ENCODE measurements around the gene SOX3.

The SOX3 gene

DNA sequence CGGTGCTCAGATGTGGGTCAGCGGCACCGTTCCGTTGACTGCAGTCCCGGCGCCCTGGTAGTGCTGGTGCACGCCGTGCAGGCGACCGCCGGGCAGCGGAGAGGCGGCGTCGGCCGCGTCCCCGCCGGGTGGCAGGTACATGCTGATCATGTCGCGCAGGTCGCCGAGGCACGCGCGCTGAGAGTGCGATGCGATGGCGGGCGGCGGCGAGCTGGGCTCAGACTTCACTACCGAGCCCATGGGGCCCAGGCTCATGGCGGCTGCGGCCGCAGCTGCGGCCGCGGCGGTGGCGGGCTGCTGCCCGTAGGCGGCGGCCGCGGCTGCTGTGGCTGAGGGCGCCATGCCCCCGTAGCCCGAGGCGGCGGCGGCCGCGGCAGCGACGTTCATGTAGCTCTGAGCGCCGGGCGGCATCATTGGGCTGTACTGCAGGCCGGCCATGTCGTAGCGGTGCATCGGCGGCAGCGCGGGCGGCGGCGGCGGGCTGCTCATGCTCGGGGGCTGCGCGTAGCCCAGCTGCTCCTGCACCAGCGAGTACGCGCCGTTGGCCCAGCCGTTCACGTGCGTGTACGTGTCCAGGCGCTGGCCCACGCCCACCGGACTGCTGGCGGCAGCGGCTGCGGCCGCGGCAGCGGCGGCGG is 1.0 kb downstream of the SOX3 start:
- no peak overlapping the region for H3K4me3 Mint-ChIP-seq
- H3K4me1 Mint-ChIP-seq, result no peaks in the 10 kb centered on the region
- H3K9me3 Mint-ChIP-seq, result no peaks in the 10 kb centered on the region
- no peak for ATAC-seq
- no peaks in the 10 kb centered on the region for H3K36me3 Mint-ChIP-seq
- peaks cover 48% of the 10 kb centered on the region for H3K27me3 Mint-ChIP-seq
- no peak overlapping the region for H3K27ac Mint-ChIP-seq

DNA sequence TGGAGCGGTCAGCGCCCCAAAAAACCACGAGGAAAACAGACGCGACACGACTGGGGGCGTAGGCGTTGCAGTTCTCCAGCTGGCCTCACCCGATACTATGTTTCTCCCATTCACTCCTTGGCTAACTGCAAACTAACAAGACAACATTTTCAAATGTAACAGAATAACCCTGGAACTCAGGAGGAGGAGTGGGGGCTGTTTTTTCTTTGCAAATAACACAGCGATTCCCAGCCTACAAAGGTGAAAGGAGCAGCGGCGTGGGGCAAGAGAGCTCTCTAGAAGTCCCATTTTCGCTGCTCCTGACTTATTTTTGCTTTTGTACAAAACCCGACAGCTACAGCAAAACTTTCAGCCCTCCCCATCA is 1.6 kb downstream of the SOX3 start:
- Mint-ChIP-seq H3K9me3 (no peaks in the 10 kb centered on the region), H3K27me3 (peaks cover 47% of the 10 kb centered on the region), H3K4me3 (peak overlapping the region; percentile 23), H3K36me3 (no peaks in the 10 kb centered on the region), H3K27ac (no peak overlapping the region), H3K4me1 (no peaks in the 10 kb centered on the region)
- no peak for ATAC-seq

- H3K4me1 Mint-ChIP-seq, result no peaks in the 10 kb centered on the region
- ATAC-seq, result no peak
- H3K4me3 Mint-ChIP-seq, result peak overlapping the region; percentile 23
- H3K27me3 Mint-ChIP-seq, result peaks cover 47% of the 10 kb centered on the region
- no peaks in the 10 kb centered on the region for H3K9me3 Mint-ChIP-seq
- no peak overlapping the region for H3K27ac Mint-ChIP-seq
- no peaks in the 10 kb centered on the region for H3K36me3 Mint-ChIP-seq
These were observed 2.2 kb downstream of the SOX3 start for GRCh38 chrX:140502491-140503237.

GRCh38 chrX:140501940-140502468 is 2.9 kb downstream of the SOX3 start:
- no peaks in the 10 kb centered on the region for H3K9me3 Mint-ChIP-seq
- H3K27me3 Mint-ChIP-seq, result peaks cover 40% of the 10 kb centered on the region
- no peak overlapping the region for H3K27ac Mint-ChIP-seq
- H3K4me1 Mint-ChIP-seq, result no peaks in the 10 kb centered on the region
- ATAC-seq, result no peak
- H3K4me3 Mint-ChIP-seq, result no peak overlapping the region
- H3K36me3 Mint-ChIP-seq, result no peaks in the 10 kb centered on the region

GRCh38 chrX:140501321-140501720 is 3.5 kb downstream of the SOX3 start:
- Mint-ChIP-seq H3K27me3 (peaks cover 39% of the 10 kb centered on the region), H3K9me3 (no peaks in the 10 kb centered on the region)
- ATAC-seq, result no peak

DNA sequence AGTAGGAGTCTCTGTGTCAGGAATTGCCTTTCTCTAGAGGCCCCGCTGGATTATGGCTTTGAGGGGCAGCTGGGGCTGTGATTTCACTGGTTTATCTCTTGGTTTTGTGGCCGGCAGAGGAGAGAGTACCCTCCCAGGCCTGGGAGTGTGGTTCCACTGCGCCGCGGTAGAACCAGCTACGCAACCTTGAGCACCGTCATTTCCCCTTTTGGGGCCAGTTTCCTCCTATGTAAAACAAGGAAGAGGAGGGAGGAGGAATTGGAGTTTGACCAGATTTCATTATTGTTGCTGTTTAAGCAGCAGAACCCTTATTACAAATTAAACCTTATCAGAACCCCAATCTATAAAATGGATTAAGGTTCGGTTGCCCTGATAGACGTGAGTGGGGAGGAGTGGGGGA is 4.4 kb downstream of the SOX3 start:
- ATAC-seq, result no peak
- Mint-ChIP-seq H3K27ac (no peak overlapping the region), H3K9me3 (no peaks in the 10 kb centered on the region), H3K4me3 (no peak overlapping the region), H3K36me3 (no peaks in the 10 kb centered on the region), H3K4me1 (no peaks in the 10 kb centered on the region), H3K27me3 (peaks cover 42% of the 10 kb centered on the region)

More at GRCh38 chrX:140501321-140501720, 3.5 kb downstream of the SOX3 start:
- Mint-ChIP-seq H3K27ac (no peak overlapping the region), H3K36me3 (no peaks in the 10 kb centered on the region), H3K4me3 (no peak overlapping the region), H3K4me1 (no peaks in the 10 kb centered on the region)

GRCh38 chrX:140495739-140496138 is 9.1 kb downstream of the SOX3 start:
- ATAC-seq, result no peak
- H3K27ac Mint-ChIP-seq, result no peak overlapping the region
- H3K4me1 Mint-ChIP-seq, result no peaks in the 10 kb centered on the region
- peaks cover 27% of the 10 kb centered on the region for H3K27me3 Mint-ChIP-seq
- peaks cover 3% of the 10 kb centered on the region for H3K9me3 Mint-ChIP-seq
- H3K36me3 Mint-ChIP-seq, result no peaks in the 10 kb centered on the region
- no peak overlapping the region for H3K4me3 Mint-ChIP-seq

- no peak for ATAC-seq
- H3K9me3 Mint-ChIP-seq, result peaks cover 3% of the 10 kb centered on the region
- no peak overlapping the region for H3K4me3 Mint-ChIP-seq
- no peak overlapping the region for H3K27ac Mint-ChIP-seq
- no peaks in the 10 kb centered on the region for H3K4me1 Mint-ChIP-seq
- peaks cover 9% of the 10 kb centered on the region for H3K27me3 Mint-ChIP-seq
- H3K36me3 Mint-ChIP-seq, result no peaks in the 10 kb centered on the region
These were observed 12.5 kb downstream of the SOX3 start for GRCh38 chrX:140492066-140492994.

DNA sequence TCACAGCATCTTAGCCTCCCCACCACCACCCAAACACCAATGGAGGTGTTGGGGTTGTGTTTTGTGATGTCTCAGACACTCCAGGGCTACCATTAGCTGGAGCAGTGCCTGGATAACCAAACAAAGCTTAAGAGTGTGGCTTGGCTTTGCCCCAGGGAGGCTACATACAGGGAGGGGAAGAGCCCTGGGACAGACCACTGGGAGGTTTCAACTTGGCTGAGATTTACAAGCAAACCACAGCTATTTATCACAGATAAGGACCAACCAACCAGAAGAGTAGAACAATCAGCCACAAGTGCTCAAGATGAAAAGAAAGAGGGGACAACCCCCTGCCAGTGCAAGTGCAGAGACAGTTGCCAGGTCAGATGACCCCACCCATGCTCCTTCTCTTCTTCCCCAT is 24.1 kb downstream of the SOX3 start:
- no peak for ATAC-seq
- Mint-ChIP-seq H3K4me1 (no peaks in the 10 kb centered on the region), H3K27ac (no peak overlapping the region), H3K27me3 (no peaks in the 10 kb centered on the region), H3K4me3 (no peak overlapping the region), H3K36me3 (no peaks in the 10 kb centered on the region), H3K9me3 (peaks cover 6% of the 10 kb centered on the region)

GRCh38 chrX:140477987-140478386 is 26.9 kb downstream of the SOX3 start:
- ATAC-seq, result no peak
- H3K4me1 Mint-ChIP-seq, result no peaks in the 10 kb centered on the region
- H3K27ac Mint-ChIP-seq, result no peak overlapping the region

DNA sequence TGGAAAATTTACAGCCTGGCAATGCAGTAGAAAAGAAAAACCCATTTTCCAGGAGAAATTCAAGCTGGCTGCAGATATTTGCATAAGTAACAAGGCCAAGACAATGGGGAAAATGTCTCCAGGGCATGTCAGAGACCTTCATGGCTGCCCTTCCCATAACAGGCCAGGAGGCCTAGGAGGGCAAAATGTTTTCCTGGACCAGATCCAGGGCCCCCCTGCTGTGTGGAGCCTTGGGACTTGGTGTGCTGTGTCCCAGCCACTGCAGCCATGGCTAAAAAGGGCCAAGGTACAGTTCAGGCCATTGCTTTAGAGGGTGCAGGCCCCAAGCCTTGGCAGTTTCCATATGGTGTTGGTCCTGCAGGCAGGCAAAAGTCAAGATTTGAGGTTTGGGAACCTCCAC is 29.8 kb downstream of the SOX3 start:
- H3K27ac Mint-ChIP-seq, result no peak overlapping the region
- no peaks in the 10 kb centered on the region for H3K27me3 Mint-ChIP-seq
- no peaks in the 10 kb centered on the region for H3K36me3 Mint-ChIP-seq
- no peaks in the 10 kb centered on the region for H3K4me1 Mint-ChIP-seq
- no peak for ATAC-seq
- no peak overlapping the region for H3K4me3 Mint-ChIP-seq
- peaks cover 10% of the 10 kb centered on the region for H3K9me3 Mint-ChIP-seq

More at GRCh38 chrX:140477987-140478386, 26.9 kb downstream of the SOX3 start:
- H3K36me3 Mint-ChIP-seq, result no peaks in the 10 kb centered on the region
- H3K4me3 Mint-ChIP-seq, result no peak overlapping the region
- H3K9me3 Mint-ChIP-seq, result peaks cover 10% of the 10 kb centered on the region
- H3K27me3 Mint-ChIP-seq, result no peaks in the 10 kb centered on the region

DNA sequence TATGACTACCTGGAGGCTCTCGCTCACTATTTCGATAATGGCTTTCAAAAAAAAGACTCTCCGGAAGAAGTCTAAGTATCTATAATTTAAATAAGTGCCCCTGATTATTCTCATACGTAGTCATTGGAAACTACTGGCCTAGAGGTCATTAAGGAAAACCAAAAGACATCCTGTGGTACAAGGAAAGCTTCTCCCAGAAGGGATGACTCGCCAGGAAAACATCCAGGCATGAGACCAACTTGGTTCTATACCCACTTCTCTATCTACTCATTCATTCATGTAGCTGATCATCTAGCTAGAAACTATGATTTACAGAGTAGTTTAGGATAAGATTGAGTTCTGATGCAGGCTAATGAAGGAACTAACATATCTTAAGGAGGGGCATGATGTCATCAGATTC is 37.7 kb downstream of the SOX3 start:
- Mint-ChIP-seq H3K9me3 (no peaks in the 10 kb centered on the region), H3K36me3 (no peaks in the 10 kb centered on the region), H3K27ac (no peak overlapping the region), H3K4me1 (no peaks in the 10 kb centered on the region), H3K27me3 (no peaks in the 10 kb centered on the region), H3K4me3 (no peak overlapping the region)
- ATAC-seq, result no peak

Measured in stimulated activated memory B cell treated with anti-CD40 and anti-IgM and Interleukin-4, amounts not matched to agents 10 μg/mL and 1 μg/mL and 100 μg/mL, for 72 hours (primary cell).